M059J (cell line): ENCODE measurements around the gene ADSL. TPM values are rescaled to one million over a fixed set of nuclear protein-coding genes. Genes with fewer than 3 reads are reported as not detected.

ENCODE experiments used
- DNase-seq: peaks from one replicate; pipeline ENCODE4 v3.0.0-alpha.2; 2012; ENCODE audit warnings: low read depth
- total RNA-seq: library from RNA; depleted of rRNA; stranded (reverse); fragments of >200 nt; shearing (Covaris generic); gene quantifications from 2 replicates; pipeline ENCODE4 v1.2.3, GENCODE V29; 2014

Gene ADSL
- total RNA-seq, 1 experiment from 2014 or later, result 84.8 TPM

GRCh38 chr22:40417041-40417440 lies 70.7 kb downstream of the ADSL start:
- DNase-seq, result no peak

- DNase-seq, result no peak
Measured at GRCh38 chr22:40417881-40418280, 71.6 kb downstream of the ADSL start.

DNA sequence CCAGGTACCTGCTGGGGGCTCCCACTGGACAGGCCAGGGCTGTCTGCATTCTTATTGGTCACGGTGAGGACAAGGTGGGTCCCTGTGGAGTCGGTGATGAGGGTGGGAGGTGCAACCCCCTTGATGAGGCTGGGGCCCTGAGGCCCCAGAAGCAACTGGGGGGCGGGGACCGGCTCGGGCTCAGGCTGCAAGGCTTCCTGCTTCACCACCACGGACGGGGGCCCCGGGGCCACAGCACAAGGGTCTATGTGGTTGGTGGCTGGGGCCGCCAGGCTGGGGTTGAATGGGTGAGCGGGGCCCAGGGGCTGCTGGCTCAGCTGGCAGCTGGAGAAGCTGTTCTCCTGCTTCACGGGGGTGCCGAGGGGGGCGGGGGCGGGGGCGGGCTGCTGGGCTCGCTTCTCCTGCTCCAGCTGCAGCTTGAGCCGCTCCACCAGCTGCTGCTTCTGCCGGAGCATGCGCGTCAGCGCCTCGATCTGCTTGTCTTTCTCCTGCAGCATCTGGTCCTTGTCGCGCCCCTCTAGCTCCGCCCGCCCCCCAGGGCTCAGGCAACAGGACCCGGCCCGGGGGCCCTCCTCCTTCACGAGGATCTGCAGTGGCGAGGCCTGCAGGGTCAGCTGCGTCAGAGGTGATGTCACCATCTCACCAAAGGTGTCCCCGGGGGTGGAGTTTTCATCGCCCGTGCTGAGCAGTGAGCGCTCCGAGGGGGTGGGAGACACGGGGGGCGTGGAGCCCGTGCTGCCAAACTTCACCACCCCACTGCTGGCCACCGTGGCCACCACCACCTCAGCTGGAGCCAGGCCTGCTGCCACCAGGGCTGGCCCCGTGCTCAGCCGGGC lies 72.3 kb downstream of the ADSL start:
- DNase-seq, result no peak

GRCh38 chr22:40419718-40420117 lies 73.4 kb downstream of the ADSL start:
- no peak for DNase-seq

DNA sequence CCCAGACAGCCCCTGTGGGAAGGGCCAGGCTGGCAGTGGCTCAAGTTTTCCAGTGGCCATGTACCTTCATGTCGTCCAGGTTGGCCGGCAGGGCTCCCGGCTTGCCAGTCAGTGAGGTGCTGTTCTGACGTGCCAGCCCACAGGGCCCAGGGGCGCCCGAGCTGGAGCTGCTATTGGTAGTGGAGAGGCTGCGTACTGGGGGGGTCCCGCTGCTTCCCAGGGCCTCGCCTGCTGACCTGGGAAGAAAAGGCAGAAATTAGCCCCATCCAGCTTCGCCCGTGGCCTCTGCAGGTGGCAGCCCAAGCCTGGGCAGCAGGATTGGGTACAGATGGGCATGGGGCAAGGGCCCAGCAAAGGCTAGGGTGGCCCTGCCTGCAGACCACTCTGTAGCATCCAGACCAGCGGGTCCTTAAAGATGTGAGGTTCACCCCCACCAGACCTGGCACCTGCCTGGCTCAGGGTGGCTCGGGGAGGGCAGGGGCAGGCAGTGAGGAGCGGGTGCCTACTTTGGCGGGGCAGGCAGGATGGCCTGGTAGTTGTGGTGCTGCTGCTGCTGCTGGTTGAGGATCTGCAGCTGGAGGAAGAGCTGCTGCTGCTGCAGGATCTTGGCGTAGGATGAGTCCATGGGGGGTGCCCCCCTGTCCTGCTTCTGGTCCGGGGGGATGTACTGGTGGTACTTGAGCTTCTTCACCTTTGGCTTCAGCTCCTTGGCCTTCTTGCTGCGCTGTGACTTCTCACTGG lies 74.2 kb downstream of the ADSL start:
- DNase-seq, result no peak

- DNase-seq, result no peak
Measured at GRCh38 chr22:40421082-40421350, 74.7 kb downstream of the ADSL start.

DNA sequence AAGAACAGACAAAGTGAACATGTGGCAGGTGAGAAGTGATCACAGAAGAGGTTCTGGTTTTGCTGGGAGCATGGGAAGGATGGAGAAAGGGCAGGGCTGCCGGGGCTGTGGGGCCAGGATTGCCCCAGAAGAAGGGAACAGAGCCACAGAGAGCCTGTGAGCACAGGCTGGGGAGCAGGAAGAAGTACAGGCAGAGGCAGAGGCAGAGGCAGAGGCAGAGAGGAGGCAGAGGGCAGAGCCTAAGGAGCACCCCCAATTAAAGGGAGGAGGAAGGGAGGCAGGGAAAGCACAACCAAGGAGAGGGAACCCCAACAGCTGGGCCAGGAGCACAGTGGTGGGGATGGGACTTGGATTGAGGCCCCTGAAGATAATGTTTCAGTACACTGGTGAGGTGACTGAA lies 75.6 kb downstream of the ADSL start:
- no peak for DNase-seq

- DNase-seq, result no peak
Measured at GRCh38 chr22:40422558-40423309, 76.4 kb downstream of the ADSL start.

- DNase-seq, result no peak
Measured at GRCh38 chr22:40423310-40423688, 77.0 kb downstream of the ADSL start.

GRCh38 chr22:40423882-40424640 lies 77.8 kb downstream of the ADSL start:
- DNase-seq, result no peak

DNA sequence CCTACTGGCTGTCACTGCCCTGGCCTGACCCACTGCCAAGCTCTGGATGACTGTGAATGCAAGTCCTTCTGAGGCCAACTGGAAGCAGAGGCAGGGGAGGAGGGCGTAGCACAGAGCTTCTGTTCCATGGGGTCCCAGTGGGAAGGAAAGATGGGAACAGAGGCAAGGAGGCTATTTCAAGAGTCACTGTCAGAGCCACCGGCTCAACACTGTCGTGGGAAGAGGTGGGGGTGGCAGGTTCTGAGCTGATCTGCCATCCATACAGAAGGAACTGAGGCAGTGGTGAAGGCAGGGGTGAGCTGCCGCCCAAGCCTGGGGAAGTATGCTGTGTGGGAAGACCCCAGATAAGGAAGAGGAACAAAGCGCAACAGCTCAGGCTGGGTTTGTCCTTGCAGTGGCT lies 78.8 kb downstream of the ADSL start:
- no peak for DNase-seq

- peak; percentile 30 for DNase-seq
Measured at GRCh38 chr22:40426594-40427333, 80.5 kb downstream of the ADSL start.

- DNase-seq, result no peak
Measured at GRCh38 chr22:40428796-40429195, 82.5 kb downstream of the ADSL start.

GRCh38 chr22:40429481-40429880 lies 83.2 kb downstream of the ADSL start:
- DNase-seq, result no peak

- no peak for DNase-seq
Measured at GRCh38 chr22:40430991-40431390, 84.7 kb downstream of the ADSL start.

DNA sequence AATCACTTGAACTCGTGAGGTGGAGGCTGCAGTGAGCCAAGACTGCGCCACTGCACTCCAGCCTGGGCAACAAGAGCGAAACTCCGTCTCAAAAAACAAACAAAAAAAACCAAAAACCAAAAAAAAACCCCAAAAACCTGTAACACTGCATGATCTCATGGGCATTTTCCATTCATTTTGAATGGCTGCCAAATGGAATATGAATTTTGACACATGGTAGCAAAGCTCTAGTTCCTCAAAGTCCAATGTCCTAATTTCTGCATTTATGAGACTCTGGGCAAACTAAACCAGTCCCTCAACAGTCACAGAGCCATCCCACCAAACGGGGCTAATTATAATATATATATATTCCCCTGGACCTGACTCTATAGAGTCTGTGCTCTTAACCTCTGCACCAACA lies 85.9 kb downstream of the ADSL start:
- DNase-seq, result no peak

- DNase-seq, result no peak
Measured at GRCh38 chr22:40432625-40433024, 86.3 kb downstream of the ADSL start.

- DNase-seq, result no peak
Measured at GRCh38 chr22:40433416-40434090, 87.3 kb downstream of the ADSL start.

GRCh38 chr22:40434106-40434505 lies 87.8 kb downstream of the ADSL start:
- peak; percentile 29 for DNase-seq

DNA sequence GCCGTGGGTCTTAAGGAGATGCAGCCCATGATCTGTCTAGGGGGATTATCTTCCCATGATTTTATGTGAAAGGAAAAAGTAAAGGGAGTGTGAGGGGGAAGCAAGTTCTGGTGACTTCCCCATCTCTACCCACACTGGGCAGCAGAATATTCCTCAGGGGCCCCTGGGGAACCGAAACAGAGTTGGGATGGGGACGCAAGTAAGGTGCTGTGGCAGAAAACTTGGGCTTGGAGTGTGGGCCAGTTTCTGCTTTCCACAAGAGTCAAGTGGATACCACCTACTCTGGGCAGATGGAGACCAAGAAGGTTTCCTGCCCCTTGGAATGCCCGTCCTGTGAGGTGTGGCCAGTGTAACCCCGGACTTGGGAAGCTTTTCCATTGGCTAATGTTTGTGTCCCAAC lies 88.4 kb downstream of the ADSL start:
- DNase-seq, result no peak
